ENCODE measurements around the gene BMP5.

Gene BMP5

GRCh38 chr6:55866128-55866527 is 9.3 kb downstream of the BMP5 start:
- no peak for TF ChIP-seq CTCF (IDR thresholded peaks at IDR 0.05; ENCODE audit: control extremely low read depth, extremely low read depth, low read depth, missing control alignments)
- DNase-seq (ENCODE audit: extremely low spot score): no peak
- POLR2A ChIA-PET: no interaction called here
- CTCF ChIA-PET: interaction anchor here (1.2 to 1.3 kb wide), 2 partner anchors 22 to 33 kb away, joined by 3 read pairs; no protein-coding TSS in a partner anchor

- ChIA-PET CTCF (no interaction called here), POLR2A (no interaction called here)
- no peak for DNase-seq (ENCODE audit: extremely low spot score)
- TF ChIP-seq CTCF (IDR thresholded peaks at IDR 0.05; ENCODE audit: control extremely low read depth, extremely low read depth, low read depth, missing control alignments): no peak
Measured at GRCh38 chr6:55853008-55854001, 22.1 kb downstream of the BMP5 start.

- ChIA-PET CTCF (no interaction called here), POLR2A (no interaction called here)
- no peak for DNase-seq (ENCODE audit: extremely low spot score)
- no peak for TF ChIP-seq CTCF (IDR thresholded peaks at IDR 0.05; ENCODE audit: control extremely low read depth, extremely low read depth, low read depth, missing control alignments)
Measured at GRCh38 chr6:55841341-55841740, 34.0 kb downstream of the BMP5 start.

GRCh38 chr6:55839080-55839479 is 36.3 kb downstream of the BMP5 start:
- POLR2A ChIA-PET: no interaction called here
- no peak for DNase-seq (ENCODE audit: extremely low spot score)
- TF ChIP-seq CTCF (IDR thresholded peaks at IDR 0.05; ENCODE audit: control extremely low read depth, extremely low read depth, low read depth, missing control alignments): no peak
- CTCF ChIA-PET: interaction anchor here (1.0 kb wide), 1 partner anchor 18 kb away, joined by 3 read pairs; no protein-coding TSS in a partner anchor

- DNase-seq (ENCODE audit: extremely low spot score): no peak
- ChIA-PET CTCF (no interaction called here), POLR2A (no interaction called here)
- TF ChIP-seq CTCF (IDR thresholded peaks at IDR 0.05; ENCODE audit: control extremely low read depth, extremely low read depth, low read depth, missing control alignments): no peak
Measured at GRCh38 chr6:55836945-55837344, 38.4 kb downstream of the BMP5 start.

GRCh38 chr6:55836481-55836880 is 38.9 kb downstream of the BMP5 start:
- POLR2A ChIA-PET: no interaction called here
- no peak for TF ChIP-seq CTCF (IDR thresholded peaks at IDR 0.05; ENCODE audit: control extremely low read depth, extremely low read depth, low read depth, missing control alignments)
- DNase-seq (ENCODE audit: extremely low spot score): no peak
- CTCF ChIA-PET: interaction anchor here (1.0 kb wide), 1 partner anchor 8 kb away, joined by 3 read pairs; no protein-coding TSS in a partner anchor
